Psoas muscle (tissue), 8 donors: ENCODE data around the gene SCYL3. TPM values are rescaled to one million over a fixed set of nuclear protein-coding genes. Genes with fewer than 3 reads are reported as not detected.

Source experiments
- ATAC-seq, 4 donors: fragments of 200-7000 bp; cut with Tn5 transposase; one replicate each; pipeline ENCODE4 v1.9.1; 2020; ENCODE audit warnings: moderate library complexity in 3 of 4, mild to moderate bottlenecking in 2 of 4
- DNase-seq, 2 donors: peaks; one replicate each; pipeline ENCODE4 v3.0.0-alpha.2; 2020
- H3K27ac ChIP-seq: fragments of 200-600 bp; one replicate; pipeline ENCODE4 v1.8.0; 2022
- H3K27me3 ChIP-seq, 3 donors: fragments of 200-600 bp in 1 of 3; one replicate each; pipeline versions ENCODE4 v1.6.1 to v1.8.0; 2013 to 2022; ENCODE audit warnings: low read length in 2 of 3, mild to moderate bottlenecking in 2 of 3, moderate library complexity in 1 of 3; ENCODE audit not compliant: insufficient read depth in 3 of 3
- H3K36me3 ChIP-seq, 2 donors: fragments of 200-600 bp in 1 of 2; one replicate each; pipeline versions ENCODE4 v1.6.1 to v1.8.0; 2013 to 2022; ENCODE audit warnings: low read depth in 1 of 2, mild to moderate bottlenecking in 1 of 2, moderate library complexity in 1 of 2; ENCODE audit not compliant: insufficient read depth in 1 of 2
- H3K4me1 ChIP-seq: fragments of 200-600 bp; one replicate; pipeline ENCODE4 v1.8.0; 2022
- H3K4me3 ChIP-seq: fragments of 200-600 bp; one replicate; pipeline ENCODE4 v1.8.0; 2022; ENCODE audit warnings: mild to moderate bottlenecking
- H3K9me3 ChIP-seq: fragments of 200-600 bp; one replicate; pipeline ENCODE4 v1.8.0; 2022
- WGBS, 3 donors: extraction: QIAGEN DNeasy Blood & Tissue Kit; methylation state at CpG; one replicate each; pipeline versions ENCODE4 v1.1.6 to v1.1.7; 2013; 5-methylcytosine and 5-hydroxymethylcytosine counted together
- intact Hi-C, 2 donors: fragments of 100-400 bp; cut with DNase I; formaldehyde crosslinking; loops; one replicate each; pipeline versions ENCODE4 v1.11.0 to v1.14.2; 2022
- polyA plus RNA-seq, 3 donors: library from polyadenylated mRNA; stranded (reverse); fragments of 200-250 nt; gene quantifications; one replicate each; pipeline ENCODE4 v1.2.3, GENCODE V29; 2013
- total RNA-seq, 4 donors: library from RNA; stranded (reverse); fragmentation: NEBNext Ultra II Directional in 2 of 4; extraction: Animal tissue kit (Norgen Biotek cat#: 25700) in 2 of 4; gene quantifications; one replicate each; pipeline versions ENCODE4 v1.2.1 to v1.2.4, GENCODE V29; 2021 to 2023
- TF ChIP-seq, protein P1 (sequence below): fragments of 200-600 bp; IDR thresholded peaks from one replicate; pipeline ENCODE4 v1.8.0; 2022; ENCODE audit warnings: antibody characterized with exemption
- donor health status: healthy with polysubstance abuse.
- donor health status: DM: no; HTN: no; CAD: no; lungs with moderate emphysema.
- donor health status: Bipolar disorder and iron deficiency.
- donor health status: healthy.
- donor health status: DM: yes; HTN: yes; CAD: no.
- donor health status: DM: no; HTN: no; CAD: no.
- donor health status: DM: no; HTN: no; CAD: no.
- donor health status: DM: yes; HTN: yes; CAD: no.

Gene SCYL3
- total and polyA plus RNA-seq, 7 donors = 6.0 to 15.7 (median 7.5) TPM

DNA sequence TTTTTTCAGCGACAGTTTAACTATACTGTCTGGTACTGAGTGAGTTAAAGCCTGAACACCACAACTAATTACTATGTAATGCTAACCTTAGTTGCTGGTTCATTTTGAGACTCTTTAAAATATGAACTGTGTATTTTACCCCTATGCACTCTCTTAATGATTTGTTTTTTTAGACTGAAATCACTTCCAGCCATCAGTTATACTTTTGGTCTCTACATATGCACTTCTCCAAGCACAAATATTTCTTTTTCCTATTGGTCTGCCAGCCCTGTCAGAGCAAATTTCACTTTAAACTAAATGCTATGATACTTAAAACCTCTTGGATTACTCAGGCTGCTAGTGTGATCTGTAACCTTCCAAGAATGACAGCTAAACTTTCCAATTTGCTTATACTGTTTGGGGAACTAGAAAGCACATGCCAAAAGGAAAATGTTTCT is 38.1 kb upstream of the SCYL3 start:
- H3K4me1 ChIP-seq = no peaks in the 10 kb centered on the region
- DNase-seq = no peak
- TF ChIP-seq, protein P1, sequence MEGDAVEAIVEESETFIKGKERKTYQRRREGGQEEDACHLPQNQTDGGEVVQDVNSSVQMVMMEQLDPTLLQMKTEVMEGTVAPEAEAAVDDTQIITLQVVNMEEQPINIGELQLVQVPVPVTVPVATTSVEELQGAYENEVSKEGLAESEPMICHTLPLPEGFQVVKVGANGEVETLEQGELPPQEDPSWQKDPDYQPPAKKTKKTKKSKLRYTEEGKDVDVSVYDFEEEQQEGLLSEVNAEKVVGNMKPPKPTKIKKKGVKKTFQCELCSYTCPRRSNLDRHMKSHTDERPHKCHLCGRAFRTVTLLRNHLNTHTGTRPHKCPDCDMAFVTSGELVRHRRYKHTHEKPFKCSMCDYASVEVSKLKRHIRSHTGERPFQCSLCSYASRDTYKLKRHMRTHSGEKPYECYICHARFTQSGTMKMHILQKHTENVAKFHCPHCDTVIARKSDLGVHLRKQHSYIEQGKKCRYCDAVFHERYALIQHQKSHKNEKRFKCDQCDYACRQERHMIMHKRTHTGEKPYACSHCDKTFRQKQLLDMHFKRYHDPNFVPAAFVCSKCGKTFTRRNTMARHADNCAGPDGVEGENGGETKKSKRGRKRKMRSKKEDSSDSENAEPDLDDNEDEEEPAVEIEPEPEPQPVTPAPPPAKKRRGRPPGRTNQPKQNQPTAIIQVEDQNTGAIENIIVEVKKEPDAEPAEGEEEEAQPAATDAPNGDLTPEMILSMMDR = no peak
- H3K9me3 ChIP-seq = no peaks in the 10 kb centered on the region
- 80 to 88% (median 80%) methylated on average over 1 of the region's 1 CpG for WGBS, 3 donors
- H3K36me3 ChIP-seq = no peaks in the 10 kb centered on the region
- ATAC-seq = no peak
- no peak overlapping the region for H3K4me3 ChIP-seq
- no peak overlapping the region for H3K27ac ChIP-seq
- intact Hi-C loops = loop anchor here in 1 of 2 donors (5.0 kb wide), 2 partner anchors 950 to 995 kb away; no protein-coding TSS in a partner anchor
- H3K27me3 ChIP-seq = no peaks in the 10 kb centered on the region

DNA sequence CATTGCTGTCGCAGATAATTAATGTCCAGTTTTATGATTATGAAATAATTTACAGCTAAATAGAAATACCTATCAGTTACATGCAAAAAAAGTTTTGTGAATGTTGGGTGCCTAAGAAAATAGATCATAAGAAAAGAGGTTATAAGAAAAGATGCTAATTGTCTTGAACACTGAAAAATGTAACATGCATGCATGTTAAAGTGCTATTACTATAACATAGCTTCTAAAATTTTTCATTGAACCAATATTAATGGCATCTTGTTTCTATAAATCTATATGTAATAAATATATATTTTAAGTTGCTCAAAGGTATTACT is 35.5 kb upstream of the SCYL3 start:
- DNase-seq (no peak), ATAC-seq (no peak)
- intact Hi-C loops = no loop called here
- H3K4me3 ChIP-seq = no peak overlapping the region
- no peaks in the 10 kb centered on the region for H3K4me1 ChIP-seq
- TF ChIP-seq, protein P1 = no peak
- WGBS, 3 donors = 18 to 25% (median 24%) methylated on average over 1 of the region's 1 CpG
- H3K27ac ChIP-seq = no peak overlapping the region
- no peaks in the 10 kb centered on the region for H3K27me3 ChIP-seq
- H3K36me3 ChIP-seq = no peaks in the 10 kb centered on the region
- no peaks in the 10 kb centered on the region for H3K9me3 ChIP-seq

DNA sequence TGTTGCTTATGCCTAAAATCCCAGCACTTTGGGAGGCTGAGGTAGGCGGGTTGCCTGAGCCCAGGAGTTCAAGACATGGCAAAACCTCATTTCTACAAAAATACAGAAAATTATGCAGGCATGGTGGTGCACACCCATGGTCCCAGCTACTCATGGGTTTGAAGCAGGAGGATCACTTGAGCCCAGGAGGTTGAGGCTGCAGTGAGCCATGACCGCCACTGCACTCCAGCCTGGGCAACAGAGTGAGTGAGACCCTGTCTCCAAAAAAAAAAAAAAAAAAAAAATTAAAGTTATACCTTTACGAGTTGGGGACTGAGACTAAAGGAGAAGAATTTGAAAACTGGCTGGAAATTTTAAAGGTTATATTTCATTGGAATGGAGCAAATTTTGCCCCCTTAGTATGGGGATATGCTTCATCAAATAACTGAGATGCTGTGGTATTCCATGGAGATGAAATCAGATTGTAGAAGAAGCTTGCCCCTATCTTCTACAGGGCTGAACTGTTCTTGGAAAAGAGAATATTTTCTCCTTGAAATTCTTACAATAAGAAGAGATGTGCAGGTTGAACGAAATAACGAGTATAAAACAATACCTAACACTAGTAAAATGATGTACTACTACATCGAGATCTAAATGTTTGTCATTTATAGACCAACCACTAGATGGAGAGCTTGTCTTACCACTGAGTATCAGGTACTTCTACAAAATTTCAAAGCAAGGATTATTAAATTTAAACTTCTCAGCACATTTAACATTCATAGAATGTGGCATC is 34.9 kb upstream of the SCYL3 start:
- no peaks in the 10 kb centered on the region for H3K9me3 ChIP-seq
- TF ChIP-seq, protein P1 = peak; percentile 84
- intact Hi-C loops = no loop called here
- H3K27me3 ChIP-seq = no peaks in the 10 kb centered on the region
- DNase-seq (no peak), ATAC-seq (peak in 3 of 4 donors; percentile 61 to 75 (median 72))
- no peak overlapping the region for H3K4me3 ChIP-seq
- WGBS, 3 donors = 44 to 48% (median 47%) methylated on average over 6 of the region's 6 CpGs
- H3K27ac ChIP-seq = no peak overlapping the region
- H3K36me3 ChIP-seq = no peaks in the 10 kb centered on the region
- no peaks in the 10 kb centered on the region for H3K4me1 ChIP-seq

DNA sequence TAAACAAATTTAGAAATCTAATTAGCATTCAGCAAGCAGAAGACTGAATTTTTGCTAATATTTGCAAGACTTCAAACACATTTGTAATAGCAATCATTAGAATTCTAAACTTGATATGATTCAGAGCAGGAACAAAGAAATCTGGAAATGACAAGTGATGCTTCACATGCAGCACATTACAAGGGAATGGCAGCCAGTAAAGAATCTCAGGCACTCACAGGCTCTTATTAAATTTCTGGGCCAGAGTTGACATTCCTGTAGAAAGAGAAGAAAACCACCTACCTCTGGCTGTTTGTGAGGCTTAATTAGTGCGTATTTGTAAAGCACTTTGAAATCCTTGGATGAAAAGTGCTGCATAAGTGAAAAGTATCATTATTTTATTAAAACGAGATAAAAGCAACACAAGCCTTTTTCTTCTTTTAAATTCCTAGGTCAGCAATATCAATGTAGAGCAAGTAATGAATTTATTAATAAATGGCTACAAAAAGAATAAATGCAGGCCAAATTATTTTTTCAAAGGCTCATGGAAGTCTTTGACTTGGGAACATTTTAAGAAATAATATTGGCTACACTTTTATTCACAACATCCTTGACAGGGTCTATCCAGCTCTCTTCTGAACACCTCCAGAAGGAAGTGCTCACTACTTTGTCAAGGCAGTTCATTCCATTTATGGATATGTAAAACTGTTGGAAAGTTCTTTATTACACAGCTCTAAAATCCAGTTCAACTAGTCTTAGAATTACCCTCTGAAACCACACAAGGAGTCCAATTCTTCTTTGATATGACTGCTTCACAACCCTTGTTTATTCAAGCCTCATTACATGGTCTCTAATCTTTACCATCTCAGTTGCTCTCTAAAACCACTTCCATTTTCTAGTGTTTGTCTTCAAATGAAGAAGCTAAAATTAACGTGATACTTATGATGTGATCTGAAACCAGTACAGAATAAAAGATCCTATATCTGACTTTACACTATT is 32.1 kb upstream of the SCYL3 start:
- Histone ChIP-seq H3K27ac (no peak overlapping the region), H3K36me3 (peaks cover 0 to 9% of the 10 kb centered on the region in 2 donors), H3K4me1 (no peaks in the 10 kb centered on the region), H3K9me3 (no peaks in the 10 kb centered on the region), H3K27me3 (no peaks in the 10 kb centered on the region), H3K4me3 (no peak overlapping the region)
- ATAC-seq = no peak
- DNase-seq = no peak
- intact Hi-C loops = no loop called here
- WGBS, 3 donors = 80 to 89% (median 87%) methylated on average over 3 of the region's 3 CpGs
- TF ChIP-seq, protein P1 = no peak
